HG03064 (cell line): Measurements from ENCODE around the gene UBE2E3.
"Not testable (repeated sequence)": the region's sequence is repeated elsewhere in the genome, so short reads cannot be mapped to it uniquely, and the experiment has no call there.

Experiments
- ATAC-seq: cut with Tn5 transposase; IDR thresholded peaks from one replicate; pipeline ENCODE4 v1.9.1; 2021; ENCODE audit warnings: low read depth; ENCODE audit not compliant: unreplicated experiment

Gene UBE2E3

DNA sequence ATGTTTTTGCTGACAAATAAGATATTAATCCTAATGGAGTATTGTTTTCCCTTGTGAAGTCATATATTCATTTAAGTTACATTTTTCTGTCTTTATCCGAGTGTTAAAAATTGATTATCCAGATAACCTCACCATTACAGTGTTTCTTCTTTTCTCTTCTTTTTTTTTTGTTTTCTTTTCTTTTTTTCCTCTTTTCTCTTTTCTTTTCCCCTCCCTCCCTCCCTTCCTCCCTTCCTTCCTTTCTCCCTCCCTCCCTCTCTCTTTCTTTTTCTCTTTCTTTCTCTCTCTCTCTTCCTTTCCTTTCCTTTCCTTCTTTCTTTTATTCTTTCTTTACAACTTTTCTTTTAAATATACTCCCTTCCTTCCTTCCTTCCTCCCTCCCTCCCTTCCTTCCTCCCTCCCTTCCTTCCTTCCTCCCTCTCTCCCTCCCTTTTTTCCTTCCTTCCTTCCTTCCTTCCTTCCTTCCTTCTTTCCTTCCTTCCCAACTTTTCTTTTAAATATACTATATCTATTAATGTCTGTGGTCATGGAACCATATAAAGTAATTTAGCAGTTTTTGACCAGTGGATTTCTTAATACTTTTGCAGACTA is 40.9 kb downstream of the UBE2E3 start:
- no peak for ATAC-seq

DNA sequence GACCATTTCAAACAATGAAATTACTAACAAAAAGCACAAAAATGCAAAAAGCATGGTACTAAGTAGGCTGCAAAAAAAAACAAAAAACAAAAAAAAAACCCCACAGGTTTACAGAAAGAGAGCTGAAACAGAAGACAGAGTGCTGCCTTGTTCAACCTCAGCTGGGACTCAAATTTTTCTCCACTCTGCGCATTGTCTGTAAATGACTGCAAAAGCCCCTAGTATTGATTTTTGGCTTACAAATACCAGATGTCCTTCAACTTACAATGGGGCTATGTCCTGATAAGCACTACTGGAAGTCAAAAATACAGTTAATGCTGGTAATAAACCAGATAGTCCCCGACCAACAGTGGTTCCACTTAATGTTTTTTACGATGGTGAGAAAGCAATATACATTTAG is 42.2 kb downstream of the UBE2E3 start:
- ATAC-seq: no peak

DNA sequence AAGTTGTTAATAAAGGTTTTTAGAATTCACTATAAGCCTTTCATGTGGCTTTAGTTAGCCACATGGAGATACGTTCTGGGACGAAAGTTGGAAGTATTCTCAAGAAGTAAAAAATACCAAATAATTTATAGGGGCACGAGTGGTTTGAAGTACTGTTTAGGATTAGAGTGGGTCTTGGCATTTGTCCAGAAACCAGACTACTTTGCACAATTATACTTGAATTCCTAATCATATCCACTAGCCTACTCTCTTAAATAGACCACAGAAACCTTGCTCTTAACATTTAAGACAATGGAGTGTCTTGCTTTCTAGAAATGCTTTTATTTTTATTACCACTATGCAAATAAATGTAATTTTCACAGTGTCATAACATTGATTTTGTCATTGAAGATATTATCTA is 44.6 kb downstream of the UBE2E3 start:
- ATAC-seq: no peak

DNA sequence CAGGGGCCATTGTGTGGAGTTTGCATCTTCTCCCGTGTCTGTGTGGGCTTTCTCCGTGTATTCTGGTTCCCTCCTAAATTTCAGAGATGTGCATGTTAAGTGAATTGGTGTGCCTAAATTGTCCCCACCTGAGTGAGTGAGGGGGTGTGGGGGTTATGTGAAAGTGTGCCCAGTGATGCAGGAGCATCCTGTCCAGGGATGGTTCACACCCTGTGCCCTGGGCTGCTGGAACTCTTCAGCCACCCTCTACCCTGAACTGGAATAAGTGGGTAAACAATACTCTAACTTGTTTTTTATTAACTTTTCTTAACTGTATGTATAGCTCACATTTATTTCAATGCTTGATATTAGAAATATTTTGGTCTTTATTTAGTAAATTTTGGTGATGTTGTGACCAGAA is 56.0 kb downstream of the UBE2E3 start:
- peak; percentile 53 for ATAC-seq

DNA sequence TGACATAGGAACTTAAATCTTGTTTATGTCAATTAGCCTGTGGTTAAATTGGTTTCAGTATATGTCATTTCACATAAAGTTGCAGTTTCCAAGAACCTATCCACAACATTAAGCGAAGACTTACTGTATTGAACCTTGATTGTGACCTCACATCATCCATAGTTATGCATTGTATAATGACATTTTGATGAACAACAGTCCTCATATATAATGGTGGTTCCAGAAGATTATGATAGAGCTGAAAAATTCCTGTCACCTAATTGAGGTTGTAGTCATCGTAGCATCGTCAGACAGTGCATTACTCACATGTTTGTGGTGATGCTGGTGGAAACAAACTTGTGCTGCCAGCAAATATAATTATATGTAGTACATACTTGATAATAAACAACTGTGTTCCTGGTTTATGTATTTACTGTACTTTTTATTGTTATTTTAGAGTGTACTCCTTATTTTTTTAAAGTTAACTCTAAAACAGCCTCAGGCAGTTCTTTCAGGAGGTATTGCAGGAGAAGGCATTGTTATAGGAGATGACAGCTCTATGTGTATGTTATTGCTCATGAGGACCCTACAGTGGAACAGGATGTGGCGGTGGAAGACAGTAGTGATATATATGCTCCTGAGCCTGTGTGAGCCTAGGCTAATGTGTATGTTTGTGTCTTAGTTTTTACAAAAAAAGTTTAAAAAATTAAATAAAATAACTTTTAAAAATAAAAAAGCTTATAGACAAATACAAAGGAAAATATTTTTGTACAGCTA is 56.6 kb downstream of the UBE2E3 start:
- peak; percentile 66 for ATAC-seq

DNA sequence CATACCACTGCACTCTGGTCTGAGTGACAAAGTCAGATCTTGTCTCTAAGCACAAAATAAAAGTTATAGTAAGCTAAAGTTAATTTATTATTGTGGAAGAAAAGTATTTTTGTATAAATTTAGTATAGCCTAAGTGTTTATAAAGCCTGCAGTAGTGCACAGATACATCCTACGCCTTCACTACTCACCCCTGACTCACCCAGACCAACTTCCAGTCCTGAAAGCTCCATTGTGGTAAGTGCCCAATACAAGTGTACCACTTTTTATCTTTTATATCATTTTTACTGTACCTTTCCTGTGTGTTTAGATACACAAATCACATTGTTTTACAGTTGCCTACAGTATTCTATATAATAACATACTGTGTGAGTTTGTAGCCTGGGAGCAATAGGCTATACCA is 57.5 kb downstream of the UBE2E3 start:
- no peak for ATAC-seq

DNA sequence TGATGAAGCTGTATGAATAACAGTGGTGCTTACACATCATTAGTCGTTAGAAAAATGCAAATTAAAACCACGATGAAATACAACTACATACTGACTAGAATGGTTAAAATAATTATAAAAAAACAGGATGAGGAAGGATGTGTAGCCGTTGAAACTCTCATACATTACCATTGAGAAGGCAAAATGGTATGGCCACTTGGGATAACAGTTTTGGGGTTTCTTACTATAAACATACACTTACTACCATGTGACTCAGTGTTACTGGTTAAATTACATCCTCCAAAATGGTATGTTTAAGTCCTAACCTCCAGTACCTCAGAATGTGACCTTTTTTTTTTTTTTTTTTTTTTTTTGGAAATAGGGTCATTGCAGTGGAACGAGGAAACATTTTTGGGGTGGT is 58.4 kb downstream of the UBE2E3 start:
- ATAC-seq: no peak

DNA sequence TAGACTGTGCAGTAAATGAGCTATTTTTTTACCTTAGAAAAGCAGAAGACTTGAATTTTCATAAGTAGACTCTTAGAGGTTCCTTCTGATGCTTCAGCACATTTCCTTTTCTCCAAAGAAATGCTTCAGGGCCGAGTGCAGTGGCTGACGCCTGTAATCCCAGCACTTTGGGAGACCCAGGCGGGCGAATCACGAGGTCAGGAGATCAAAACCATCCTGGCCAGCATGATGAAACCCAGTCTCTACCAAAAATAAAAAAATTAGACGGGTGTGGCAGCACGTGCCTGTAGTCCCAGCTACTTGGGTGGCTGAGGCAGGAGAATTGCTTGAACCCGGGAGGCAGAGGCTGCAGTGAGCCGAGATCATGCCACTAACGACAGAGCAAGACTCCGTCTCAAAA is 60.4 kb downstream of the UBE2E3 start:
- ATAC-seq: not testable (repeated sequence)

DNA sequence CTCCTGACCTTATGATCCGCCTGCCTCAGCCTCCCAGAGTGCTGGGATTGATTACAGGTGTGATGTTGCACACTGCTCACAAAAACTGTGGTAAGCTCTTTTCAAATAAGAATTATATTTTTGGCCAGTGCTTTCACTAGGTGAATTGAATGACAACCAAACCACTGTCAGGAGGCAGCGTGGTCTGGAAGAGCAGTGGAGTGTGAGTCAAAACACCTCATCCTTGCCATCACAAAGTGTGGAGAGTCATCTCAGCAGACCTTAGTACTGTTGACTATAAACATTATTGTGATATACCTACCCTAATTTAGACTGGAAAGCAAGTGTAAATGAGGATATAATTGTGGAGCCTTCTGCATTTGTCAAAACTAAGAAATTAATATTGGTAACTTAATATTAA is 61.3 kb downstream of the UBE2E3 start:
- no peak for ATAC-seq

DNA sequence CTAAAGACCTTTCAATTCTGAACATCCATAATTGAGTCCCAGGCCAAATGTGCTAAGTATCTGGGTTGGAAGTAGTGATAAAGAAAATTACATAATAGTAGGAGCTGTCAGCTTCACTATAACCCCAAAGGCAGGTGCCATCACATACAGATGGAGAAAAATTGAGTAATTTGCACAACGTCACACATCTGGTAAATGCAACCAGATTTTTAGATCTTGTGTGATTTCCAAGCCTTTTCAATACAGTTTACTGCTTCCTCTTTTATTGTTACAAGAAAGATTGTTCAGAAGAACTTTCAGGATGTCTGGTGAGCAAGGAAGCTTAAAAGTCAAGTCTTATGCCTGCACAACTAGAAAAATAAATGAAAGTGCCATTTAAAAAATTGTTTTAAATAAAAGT is 62.3 kb downstream of the UBE2E3 start:
- ATAC-seq: no peak

DNA sequence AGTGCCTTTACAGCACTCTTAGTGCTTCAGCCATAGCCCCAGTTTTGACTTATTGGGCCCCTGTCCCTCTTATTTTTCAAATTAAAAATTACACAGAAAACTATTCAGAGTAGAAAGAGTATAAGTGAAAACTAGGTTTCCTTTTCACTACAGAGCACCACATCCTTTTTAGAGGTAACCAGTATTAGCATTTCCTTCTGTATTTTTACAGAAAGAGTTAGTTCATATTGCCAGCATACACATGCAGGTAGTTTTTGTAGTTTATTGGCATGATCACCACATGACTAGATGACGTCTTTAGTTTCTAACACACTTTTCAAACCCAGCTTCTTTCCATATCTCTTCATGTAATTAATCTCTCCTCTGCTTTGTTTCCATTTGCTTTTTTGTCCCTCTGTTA is 66.4 kb downstream of the UBE2E3 start:
- no peak for ATAC-seq

DNA sequence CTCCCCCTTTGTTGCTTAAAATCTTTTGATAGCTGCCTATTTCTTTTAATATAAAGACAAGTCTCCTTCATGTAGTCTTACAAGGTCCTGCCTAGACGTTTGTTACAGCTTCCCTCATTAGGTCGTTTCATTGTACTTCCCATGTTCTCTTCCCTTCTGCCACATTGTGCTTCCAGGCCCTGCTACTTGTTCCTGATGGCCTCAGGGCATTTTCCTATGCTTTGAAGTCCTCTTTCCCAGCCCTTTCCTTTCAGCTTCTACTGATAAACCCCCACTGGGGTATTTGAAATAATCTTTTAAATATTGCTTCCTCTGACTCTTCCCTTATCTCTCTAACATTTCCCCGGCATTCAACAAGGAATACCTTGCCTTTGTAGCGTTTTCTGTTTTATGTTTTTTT is 67.4 kb downstream of the UBE2E3 start:
- ATAC-seq: no peak

DNA sequence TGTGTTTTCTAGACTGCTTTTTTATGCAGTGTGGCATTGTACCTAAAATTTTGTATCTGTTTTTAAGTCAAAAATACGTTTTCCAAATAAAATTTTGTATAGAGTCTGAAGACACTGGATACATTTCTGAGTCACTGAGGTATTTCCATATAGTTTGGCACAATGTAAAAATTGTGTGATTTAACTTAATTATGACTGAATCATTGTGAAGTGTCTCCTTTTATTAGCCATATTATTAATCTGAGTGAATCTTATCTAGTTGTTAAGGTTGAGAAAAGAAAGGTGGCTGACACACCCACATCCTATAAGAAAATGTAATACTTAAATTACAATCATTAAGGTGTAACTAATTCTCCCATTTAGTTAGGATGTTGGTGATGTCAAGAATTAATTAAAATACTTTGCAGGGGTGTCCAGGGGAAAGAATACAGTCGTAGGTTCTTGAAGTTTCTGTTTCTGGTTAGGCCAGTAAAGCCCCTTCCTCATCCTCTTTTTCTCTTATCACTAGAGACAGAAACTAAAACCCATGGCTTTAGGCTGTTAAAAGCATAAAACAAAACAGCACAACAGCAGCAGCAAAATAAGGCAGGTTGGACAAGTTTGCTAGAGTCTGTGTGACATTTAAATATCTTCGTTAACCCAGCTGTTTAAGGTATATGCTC is 71.6 kb downstream of the UBE2E3 start:
- peak; percentile 43 for ATAC-seq

DNA sequence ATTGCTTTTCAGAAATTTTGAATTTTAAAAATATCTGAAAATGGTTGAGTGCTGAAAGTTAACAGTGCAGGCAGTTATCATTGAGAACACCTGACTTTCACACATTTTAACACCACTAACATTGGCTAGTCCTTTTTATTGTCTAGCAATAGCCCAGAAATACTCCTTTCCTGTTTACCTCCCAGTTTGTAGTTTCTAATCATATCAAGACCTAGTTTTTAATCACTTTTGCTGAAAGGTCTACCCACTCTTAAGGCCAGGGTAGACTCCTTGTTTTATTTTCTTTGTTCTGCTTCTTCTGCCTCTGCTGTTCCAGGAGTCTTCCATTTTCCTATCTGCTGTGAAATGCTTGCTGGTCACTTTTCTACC is 72.1 kb downstream of the UBE2E3 start:
- peak; percentile 51 for ATAC-seq

DNA sequence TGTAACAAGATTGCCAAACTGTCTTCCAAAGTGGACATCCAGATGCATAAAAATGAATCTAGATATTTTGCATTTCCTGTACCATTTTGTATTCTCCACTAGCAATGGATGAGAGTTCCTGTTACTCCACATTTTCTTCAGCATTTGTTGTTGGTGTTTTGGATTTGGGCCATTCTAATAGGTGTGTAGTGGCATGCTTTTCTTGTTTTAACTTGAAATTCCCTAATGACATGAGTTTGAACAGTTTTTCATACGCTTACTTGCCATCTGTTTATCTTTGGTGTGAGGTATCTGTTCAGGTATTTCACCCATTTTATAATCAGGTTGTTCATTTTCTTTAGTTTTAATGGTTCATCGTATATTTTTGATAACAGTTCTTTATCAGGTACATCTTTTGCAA is 73.9 kb downstream of the UBE2E3 start:
- no peak for ATAC-seq

DNA sequence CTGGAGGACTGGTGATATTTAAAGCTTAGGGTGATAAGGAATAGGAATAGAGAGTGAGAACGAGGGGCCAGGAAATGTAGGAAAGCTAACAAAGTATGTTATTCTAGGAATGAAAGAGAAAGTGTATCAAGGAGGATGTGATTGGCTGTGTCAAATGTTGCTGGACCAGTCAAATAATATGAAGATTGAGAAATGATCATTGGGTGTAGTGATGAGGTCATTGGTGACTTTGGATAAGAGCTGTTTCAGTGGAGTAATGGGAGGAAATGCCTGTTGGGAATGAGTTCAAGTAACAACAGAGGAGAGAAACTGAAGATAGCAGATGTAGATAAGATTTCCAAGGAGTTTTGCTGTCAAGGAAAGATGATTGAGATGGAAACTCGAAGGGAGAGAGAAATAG is 74.4 kb downstream of the UBE2E3 start:
- ATAC-seq: no peak

DNA sequence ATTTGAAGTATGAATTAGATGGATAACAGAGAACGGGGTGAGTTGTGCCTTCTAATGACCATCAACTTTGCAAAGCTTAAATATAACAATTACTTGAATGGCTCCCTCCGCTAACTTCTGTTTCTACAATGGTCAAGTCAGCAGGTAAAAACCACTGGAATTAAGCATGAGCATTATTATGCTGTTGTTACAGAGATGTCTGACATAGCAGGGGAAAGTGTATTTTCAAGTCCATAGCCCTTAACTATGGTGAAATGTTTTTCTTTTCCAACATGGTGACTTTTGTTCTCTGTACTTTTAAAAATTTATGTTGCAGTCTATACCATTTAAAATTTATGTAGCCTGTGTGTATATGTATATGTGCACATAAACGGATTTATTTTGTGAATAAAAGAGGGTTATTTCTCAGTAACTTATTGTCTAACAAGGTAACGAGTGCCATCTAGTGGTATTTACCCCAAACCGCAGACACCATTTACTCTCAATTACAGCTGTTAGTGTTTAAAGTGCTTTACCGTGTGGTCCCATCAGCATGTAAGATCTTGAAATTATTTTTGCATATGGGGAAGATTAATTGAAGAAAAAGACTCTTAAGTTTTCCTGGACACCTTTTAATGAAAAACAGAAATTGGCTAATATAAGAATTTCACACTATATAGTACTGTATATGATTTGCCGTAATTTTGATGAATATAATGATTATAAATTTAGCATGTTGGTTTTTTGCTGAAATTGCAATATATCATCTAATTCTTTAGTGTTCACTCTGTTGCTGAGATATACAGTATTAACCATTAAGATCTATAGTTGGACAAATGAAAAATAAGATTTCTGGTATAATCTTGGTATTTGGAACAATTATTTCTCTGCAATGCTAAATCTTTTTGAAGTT is 78.2 kb downstream of the UBE2E3 start:
- ATAC-seq: no peak

DNA sequence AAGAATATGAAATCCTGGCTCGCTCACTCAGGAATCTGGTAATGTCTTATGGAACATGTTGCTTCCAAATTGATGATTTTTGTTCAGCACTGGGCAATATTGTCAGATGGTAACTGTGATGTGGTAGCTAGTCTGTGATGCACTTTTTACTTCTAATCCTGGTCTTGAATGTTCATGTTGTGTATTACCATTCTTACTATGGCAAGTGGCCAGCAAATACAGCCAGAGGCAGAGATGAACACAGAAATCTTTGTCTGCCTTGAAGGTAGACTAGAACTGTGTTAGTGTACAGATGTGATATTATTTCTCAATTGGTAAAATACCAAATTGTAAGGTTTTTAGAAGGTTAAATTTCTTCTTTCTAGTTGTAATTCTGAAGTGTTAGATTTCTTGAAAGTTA is 83.3 kb downstream of the UBE2E3 start:
- ATAC-seq: no peak

DNA sequence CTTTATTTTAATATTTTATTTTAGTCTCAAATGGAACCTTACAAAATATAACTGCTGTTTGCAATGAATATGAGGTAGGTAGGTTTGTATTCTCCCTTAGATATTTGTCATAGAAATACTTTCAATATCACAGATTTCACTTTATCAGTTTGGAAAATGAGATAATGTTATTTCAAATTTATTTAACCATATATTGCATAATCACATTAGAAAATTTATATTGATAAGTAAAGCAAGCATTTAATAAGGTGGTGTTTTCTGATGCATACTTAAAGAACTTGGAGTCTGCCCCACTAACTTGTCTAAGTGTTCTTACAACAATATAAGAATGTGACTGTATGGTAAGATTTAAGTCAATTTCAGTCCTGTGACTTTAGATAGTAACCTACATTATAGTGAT is 85.1 kb downstream of the UBE2E3 start:
- ATAC-seq: no peak

DNA sequence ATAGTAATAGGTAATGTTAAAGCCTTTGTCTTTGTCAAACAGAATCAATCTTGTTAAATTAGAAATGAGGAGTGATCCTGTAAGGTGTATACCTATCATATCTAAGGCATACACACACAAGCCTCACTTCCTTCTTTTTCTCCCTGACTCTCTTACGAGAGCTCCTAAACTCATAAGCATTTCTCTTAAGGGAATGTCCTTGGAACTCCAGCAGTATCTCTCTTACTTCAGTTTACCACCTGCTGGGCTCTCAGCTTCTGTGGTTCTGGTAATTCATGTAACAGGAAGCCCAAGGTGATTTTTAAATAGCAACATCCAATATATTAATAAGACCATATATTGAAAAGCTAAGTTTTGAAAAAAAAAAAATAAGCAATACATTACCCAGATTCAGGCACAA is 85.9 kb downstream of the UBE2E3 start:
- no peak for ATAC-seq
